NK-92 (cell line): ENCODE results near the gene FAM168B.
"Not testable (repeated sequence)": the region's sequence is repeated elsewhere in the genome, so short reads cannot be mapped to it uniquely, and the experiment has no call there.

Experiments used
- DNase-seq: peaks from one replicate; lab custom pipeline; 2025; ENCODE audit not compliant: unreplicated experiment; lab: John Stamatoyannopoulos, UW

The FAM168B gene

GRCh38 chr2:131103165-131103564 is 9.9 kb upstream of the FAM168B start:
- no peak for DNase-seq

GRCh38 chr2:131094463-131095281 is 1.4 kb upstream of the FAM168B start:
- no peak for DNase-seq

GRCh38 chr2:131093696-131094462 is 619 bp upstream of the FAM168B start:
- DNase-seq, result no peak

GRCh38 chr2:131092458-131093005 is 728 bp downstream of the FAM168B start:
- DNase-seq, result no peak

- DNase-seq, result no peak
Observed at GRCh38 chr2:131085646-131086045, 7.6 kb downstream of the FAM168B start.

GRCh38 chr2:131081190-131081589 is 12.1 kb downstream of the FAM168B start:
- no peak for DNase-seq

GRCh38 chr2:131079931-131080330 is 13.3 kb downstream of the FAM168B start:
- DNase-seq, result not testable (repeated sequence)

GRCh38 chr2:131077966-131078365 is 15.3 kb downstream of the FAM168B start:
- DNase-seq, result no peak

GRCh38 chr2:131077182-131077846 is 15.9 kb downstream of the FAM168B start:
- no peak for DNase-seq

- no peak for DNase-seq
Observed at GRCh38 chr2:131076707-131077106, 16.6 kb downstream of the FAM168B start.

GRCh38 chr2:131075578-131075977 is 17.7 kb downstream of the FAM168B start:
- DNase-seq, result not testable (repeated sequence)

GRCh38 chr2:131068172-131068571 is 25.1 kb downstream of the FAM168B start:
- not testable (repeated sequence) for DNase-seq

GRCh38 chr2:131067465-131068125 is 25.7 kb downstream of the FAM168B start:
- DNase-seq, result no peak

- DNase-seq, result no peak
Observed at GRCh38 chr2:131064589-131065512, 28.4 kb downstream of the FAM168B start.

- no peak for DNase-seq
Observed at GRCh38 chr2:131063501-131064283, 29.6 kb downstream of the FAM168B start.

GRCh38 chr2:131058920-131059319 is 34.3 kb downstream of the FAM168B start:
- DNase-seq, result no peak

- no peak for DNase-seq
Observed at GRCh38 chr2:131058214-131058843, 34.9 kb downstream of the FAM168B start.

GRCh38 chr2:131056932-131057287 is 36.4 kb downstream of the FAM168B start:
- no peak for DNase-seq
